Measurements from ENCODE around the gene RAB3GAP2.

The RAB3GAP2 gene

GRCh38 chr1:220144051-220144450, 128.2 kb downstream of the RAB3GAP2 start:
- H3K4me3 ChIP-seq (ENCODE audit: low read depth, low read length) = no peak overlapping the region
- TF ChIP-seq CTCF (IDR thresholded peaks at IDR 0.05; ENCODE audit: borderline replicate concordance, insufficient read depth, low read depth, low read length) = no peak

- no peak overlapping the region for H3K4me3 ChIP-seq (ENCODE audit: low read depth, low read length)
- no peak for TF ChIP-seq CTCF (IDR thresholded peaks at IDR 0.05; ENCODE audit: borderline replicate concordance, insufficient read depth, low read depth, low read length)
Observed at GRCh38 chr1:220139966-220140365, 132.3 kb downstream of the RAB3GAP2 start.

- TF ChIP-seq CTCF (IDR thresholded peaks at IDR 0.05; ENCODE audit: borderline replicate concordance, insufficient read depth, low read depth, low read length) = no peak
- H3K4me3 ChIP-seq (ENCODE audit: low read depth, low read length) = no peak overlapping the region
Observed at GRCh38 chr1:220137019-220137786, 135.1 kb downstream of the RAB3GAP2 start.

GRCh38 chr1:220135755-220136154, 136.5 kb downstream of the RAB3GAP2 start:
- TF ChIP-seq CTCF (IDR thresholded peaks at IDR 0.05; ENCODE audit: borderline replicate concordance, insufficient read depth, low read depth, low read length) = no peak
- no peak overlapping the region for H3K4me3 ChIP-seq (ENCODE audit: low read depth, low read length)

GRCh38 chr1:220129479-220130210, 142.6 kb downstream of the RAB3GAP2 start:
- no peak for TF ChIP-seq CTCF (IDR thresholded peaks at IDR 0.05; ENCODE audit: borderline replicate concordance, insufficient read depth, low read depth, low read length)

GRCh38 chr1:220127076-220127475, 145.2 kb downstream of the RAB3GAP2 start:
- H3K4me3 ChIP-seq (ENCODE audit: low read depth, low read length) = no peak overlapping the region
- TF ChIP-seq CTCF (IDR thresholded peaks at IDR 0.05; ENCODE audit: borderline replicate concordance, insufficient read depth, low read depth, low read length) = no peak

More at GRCh38 chr1:220129479-220130210, 142.6 kb downstream of the RAB3GAP2 start:
- no peak overlapping the region for H3K4me3 ChIP-seq (ENCODE audit: low read depth, low read length)
